CD14-positive monocyte (primary cell): Measurements from ENCODE around the gene CDK5R2. TPM values are rescaled to one million over a fixed set of nuclear protein-coding genes. Genes with fewer than 3 reads are reported as not detected.

ENCODE experiments used
- DNase-seq, 3 donors: peaks; one replicate each; pipeline ENCODE4 v3.0.0-alpha.2; 2011 to 2022
- H2AFZ ChIP-seq: 2 replicates; pipeline ENCODE4 v1.6.0; 2012; ENCODE audit warnings: mild to moderate bottlenecking, low read depth, low read length, inconsistent platforms; ENCODE audit not compliant: insufficient read depth, poor library complexity, severe bottlenecking
- H3K27ac ChIP-seq, 2 donors: 1 replicate in 1 of 2; 2 replicates in 1 of 2; pipeline ENCODE4 v1.5.1; 2012 to 2013; ENCODE audit warnings: low read length in 2 of 2, control low read depth in 1 of 2, inconsistent platforms in 1 of 2, low read depth in 1 of 2, mild to moderate bottlenecking in 1 of 2
- H3K27me3 ChIP-seq, 2 donors: one replicate each; pipeline versions ENCODE4 v1.6.0 to v1.6.1; 2011 to 2013; ENCODE audit warnings: low read length in 2 of 2; ENCODE audit not compliant: control insufficient read depth in 2 of 2, insufficient read depth in 2 of 2
- H3K36me3 ChIP-seq, 2 donors: replicated peaks in 1 of 2; 1 replicate in 1 of 2; 2 replicates in 1 of 2; pipeline versions ENCODE4 v1.5.1 to v1.6.1; 2012 to 2013; ENCODE audit warnings: low read length in 2 of 2, control low read depth in 1 of 2, inconsistent platforms in 1 of 2, mild to moderate bottlenecking in 1 of 2; ENCODE audit not compliant: insufficient read depth in 2 of 2, control insufficient read depth in 1 of 2
- H3K4me1 ChIP-seq, 2 donors: 1 replicate in 1 of 2; 2 replicates in 1 of 2; pipeline versions ENCODE4 v1.5.1 to v1.6.1; 2012 to 2013; ENCODE audit warnings: low read length in 2 of 2, control low read depth in 1 of 2, inconsistent platforms in 1 of 2, mild to moderate bottlenecking in 1 of 2, moderate library complexity in 1 of 2; ENCODE audit not compliant: insufficient read depth in 2 of 2, control insufficient read depth in 1 of 2
- H3K4me2 ChIP-seq: replicated peaks from 2 replicates; pipeline ENCODE3; 2012; ENCODE audit warnings: low read length, moderate library complexity, mild to moderate bottlenecking; ENCODE audit not compliant: poor library complexity, severe bottlenecking; ENCODE audit errors: extremely low read depth
- H3K4me3 ChIP-seq, 3 experiments: fragments of 200-600 bp in 1 of 3; sonication (generic) in 1 of 3; replicated peaks in 1 of 3; 1 replicate in 2 of 3; 2 replicates in 1 of 3; pipeline ENCODE4 v1.5.1; 2011 to 2013; ENCODE audit warnings: low read length in 3 of 3, mild to moderate bottlenecking in 3 of 3, control low read depth in 2 of 3, low read depth in 2 of 3, inconsistent platforms in 1 of 3, moderate library complexity in 1 of 3
- H3K79me2 ChIP-seq: 2 replicates; pipeline ENCODE4 v1.6.0; 2012; ENCODE audit warnings: mild to moderate bottlenecking, control low read depth, inconsistent platforms, low read length, moderate library complexity; ENCODE audit not compliant: insufficient read depth
- H3K9ac ChIP-seq: 2 replicates; pipeline ENCODE4 v1.6.0; 2017; ENCODE audit warnings: low read length, mild to moderate bottlenecking; ENCODE audit not compliant: insufficient read depth, poor library complexity, severe bottlenecking
- H3K9me3 ChIP-seq, 2 donors: replicated peaks in 1 of 2; 1 replicate in 1 of 2; 2 replicates in 1 of 2; pipeline versions ENCODE4 v1.5.1 to v1.6.1; 2012 to 2013; ENCODE audit warnings: low read length in 2 of 2, control low read depth in 1 of 2; ENCODE audit not compliant: control insufficient read depth in 1 of 2, insufficient read depth in 1 of 2
- H4K20me1 ChIP-seq: 2 replicates; pipeline ENCODE4 v1.6.0; 2012; ENCODE audit warnings: mild to moderate bottlenecking, low read length, control low read depth, moderate library complexity; ENCODE audit not compliant: insufficient read depth
- H3K27ac Mint-ChIP-seq, 7 donors: one replicate each; pipeline ENCODE4 v1.8.0; 2020; ENCODE audit warnings: mild to moderate bottlenecking in 7 of 7, mixed read lengths in 7 of 7, moderate library complexity in 6 of 7, inconsistent platforms in 2 of 7
- H3K27me3 Mint-ChIP-seq, 3 donors: one replicate each; pipeline ENCODE4 v1.8.0; 2021 to 2022; ENCODE audit warnings: low read depth in 3 of 3, mild to moderate bottlenecking in 3 of 3, mixed read lengths in 3 of 3, moderate library complexity in 3 of 3, inconsistent platforms in 1 of 3
- H3K36me3 Mint-ChIP-seq, 2 donors: one replicate each; pipeline ENCODE4 v1.8.0; 2020; ENCODE audit warnings: mixed read lengths in 2 of 2, inconsistent platforms in 1 of 2, mild to moderate bottlenecking in 1 of 2
- H3K4me1 Mint-ChIP-seq: one replicate; pipeline ENCODE4 v1.8.0; 2020; ENCODE audit warnings: mild to moderate bottlenecking, mixed read lengths
- H3K4me3 Mint-ChIP-seq, 2 donors: one replicate each; pipeline ENCODE4 v1.8.0; 2020; ENCODE audit warnings: mild to moderate bottlenecking in 2 of 2, mixed read lengths in 2 of 2, moderate library complexity in 1 of 2
- H3K9me3 Mint-ChIP-seq, 7 donors: one replicate each; pipeline ENCODE4 v1.8.0; 2020 to 2022; ENCODE audit warnings: mixed read lengths in 7 of 7, mild to moderate bottlenecking in 6 of 7, moderate library complexity in 6 of 7, inconsistent platforms in 2 of 7
- WGBS: methylation state at CpG from one replicate; pipeline ENCODE4 v1.1.5; 2013; ENCODE audit warnings: missing lambda C conversion rate; ENCODE audit not compliant: insufficient coverage; 5-methylcytosine and 5-hydroxymethylcytosine counted together
- intact Hi-C, 2 donors: fragments of 100-400 bp; cut with micrococcal nuclease; formaldehyde crosslinking; loops; one replicate each; pipeline versions ENCODE4 v1.15.0 to v1.15.1; 2023
- polyA plus RNA-seq, 3 donors: library from polyadenylated mRNA; depleted of rRNA in 1 of 3; unstranded in 2 of 3; stranded (reverse) in 1 of 3; fragments of 300-500 nt in 2 of 3; fragments of >200 nt in 1 of 3; fragmentation: Illumina TruSeq in 2 of 3; gene quantifications; 1 replicate in 2 of 3; 2 replicates in 1 of 3; pipeline ENCODE4 v1.2.3, GENCODE V29; 2012 to 2021
- TF ChIP-seq, protein P1 (sequence below): fragments of 200-600 bp; IDR thresholded peaks from one replicate; pipeline ENCODE4 v1.8.0; 2022; ENCODE audit warnings: antibody characterized with exemption, mild to moderate bottlenecking

Gene CDK5R2
- polyA plus RNA-seq, 3 donors, result not detected

DNA sequence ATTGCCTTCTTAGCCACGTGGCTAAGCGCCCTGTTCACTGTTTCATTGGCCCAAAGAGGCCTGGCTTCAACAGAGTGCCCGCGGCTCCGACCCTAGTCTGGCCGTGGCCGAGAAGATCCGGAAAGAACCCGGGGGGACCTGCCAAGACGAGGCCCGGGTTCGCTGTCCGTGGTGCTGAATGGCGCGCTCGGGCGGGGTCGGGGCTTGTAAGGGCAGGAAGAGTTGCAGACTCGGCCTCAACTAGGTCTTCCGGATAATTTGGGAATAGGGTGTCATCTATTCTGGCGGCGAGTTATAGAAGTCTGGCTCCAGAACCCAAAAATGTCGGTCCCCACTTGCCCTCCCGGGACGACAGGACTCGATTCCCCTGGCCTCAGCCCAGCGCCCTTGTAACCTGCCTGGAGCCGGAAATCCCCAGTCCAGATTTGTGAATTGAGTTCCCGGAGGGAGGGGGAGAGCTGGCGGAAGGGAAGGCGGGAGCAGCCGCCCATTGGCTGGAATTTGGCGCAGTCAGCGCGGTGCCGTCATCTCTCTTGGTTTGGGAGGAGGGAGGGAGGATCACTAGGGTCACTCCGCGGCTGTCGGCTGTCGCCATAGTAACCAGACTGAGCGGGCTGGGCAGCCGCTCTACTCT lies 3.5 kb downstream of the CDK5R2 start:
- Histone ChIP-seq H3K4me1 (peaks cover 0 to 10% of the 10 kb centered on the region in 2 donors), H2AFZ (no peak overlapping the region), H3K4me2 (no peak overlapping the region), H3K9me3 (peaks cover 2 to 46% of the 10 kb centered on the region in 2 donors), H4K20me1 (no peaks in the 10 kb centered on the region), H3K9ac (no peak overlapping the region), H3K79me2 (no peaks in the 10 kb centered on the region), H3K36me3 (no peaks in the 10 kb centered on the region), H3K27ac (no peak overlapping the region), H3K27me3 (peaks cover 59 to 76% of the 10 kb centered on the region in 2 donors), H3K4me3 (no peak overlapping the region)
- 2% methylated on average over 36 of the region's 42 CpGs for WGBS
- Mint-ChIP-seq H3K4me3 (peak overlapping the region in 1 of 2 donors; percentile 72), H3K36me3 (peaks cover 0 to 4% of the 10 kb centered on the region in 2 donors), H3K9me3 (peaks cover 2 to 36% (median 22%) of the 10 kb centered on the region in 7 donors), H3K27ac (no peak overlapping the region), H3K4me1 (peaks cover 11% of the 10 kb centered on the region), H3K27me3 (peaks cover 79 to 89% (median 84%) of the 10 kb centered on the region in 3 donors)
- intact Hi-C loops, result no loop called here
- no peak for DNase-seq
- TF ChIP-seq, protein P1, sequence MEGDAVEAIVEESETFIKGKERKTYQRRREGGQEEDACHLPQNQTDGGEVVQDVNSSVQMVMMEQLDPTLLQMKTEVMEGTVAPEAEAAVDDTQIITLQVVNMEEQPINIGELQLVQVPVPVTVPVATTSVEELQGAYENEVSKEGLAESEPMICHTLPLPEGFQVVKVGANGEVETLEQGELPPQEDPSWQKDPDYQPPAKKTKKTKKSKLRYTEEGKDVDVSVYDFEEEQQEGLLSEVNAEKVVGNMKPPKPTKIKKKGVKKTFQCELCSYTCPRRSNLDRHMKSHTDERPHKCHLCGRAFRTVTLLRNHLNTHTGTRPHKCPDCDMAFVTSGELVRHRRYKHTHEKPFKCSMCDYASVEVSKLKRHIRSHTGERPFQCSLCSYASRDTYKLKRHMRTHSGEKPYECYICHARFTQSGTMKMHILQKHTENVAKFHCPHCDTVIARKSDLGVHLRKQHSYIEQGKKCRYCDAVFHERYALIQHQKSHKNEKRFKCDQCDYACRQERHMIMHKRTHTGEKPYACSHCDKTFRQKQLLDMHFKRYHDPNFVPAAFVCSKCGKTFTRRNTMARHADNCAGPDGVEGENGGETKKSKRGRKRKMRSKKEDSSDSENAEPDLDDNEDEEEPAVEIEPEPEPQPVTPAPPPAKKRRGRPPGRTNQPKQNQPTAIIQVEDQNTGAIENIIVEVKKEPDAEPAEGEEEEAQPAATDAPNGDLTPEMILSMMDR, result no peak

DNA sequence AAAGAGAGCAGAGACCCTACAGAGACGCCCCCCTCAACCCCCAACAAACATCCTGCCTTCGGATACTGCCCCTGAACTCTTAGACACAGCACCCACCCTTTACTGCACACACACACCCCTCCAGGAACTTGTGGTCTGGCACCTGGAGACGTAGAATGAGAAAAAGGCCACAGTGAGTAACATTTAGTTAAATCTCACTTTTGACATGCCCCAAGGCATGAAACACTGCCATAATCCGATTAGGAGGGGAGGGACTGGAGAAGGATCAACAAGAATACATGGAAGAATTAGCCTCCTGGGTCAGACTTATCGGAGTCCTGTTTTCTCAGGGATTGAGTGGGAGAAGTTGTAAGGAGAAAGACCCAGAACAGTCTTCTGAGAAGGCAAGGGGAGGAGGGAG lies 4.1 kb downstream of the CDK5R2 start:
- Histone ChIP-seq H3K36me3 (no peaks in the 10 kb centered on the region), H4K20me1 (no peaks in the 10 kb centered on the region), H3K4me1 (peaks cover 0 to 10% of the 10 kb centered on the region in 2 donors), H3K9ac (no peak overlapping the region), H3K9me3 (peaks cover 2 to 42% of the 10 kb centered on the region in 2 donors), H3K4me2 (no peak overlapping the region), H3K27me3 (peaks cover 54 to 70% of the 10 kb centered on the region in 2 donors), H3K27ac (no peak overlapping the region), H3K79me2 (no peaks in the 10 kb centered on the region), H2AFZ (no peak overlapping the region), H3K4me3 (no peak overlapping the region)
- no peak overlapping the region for H3K27ac Mint-ChIP-seq
- peaks cover 74 to 88% (median 78%) of the 10 kb centered on the region in 3 donors for H3K27me3 Mint-ChIP-seq
- H3K9me3 Mint-ChIP-seq, result peaks cover 2 to 36% (median 22%) of the 10 kb centered on the region in 7 donors
- peaks cover 11% of the 10 kb centered on the region for H3K4me1 Mint-ChIP-seq
- TF ChIP-seq, protein P1, result no peak
- peaks cover 0 to 4% of the 10 kb centered on the region in 2 donors for H3K36me3 Mint-ChIP-seq
- H3K4me3 Mint-ChIP-seq, result peak overlapping the region in 1 of 2 donors; percentile 72
- DNase-seq, result no peak
- intact Hi-C loops, result no loop called here
- 44% methylated on average over 2 of the region's 5 CpGs for WGBS
